H9 (cell line): Measurements from ENCODE around the gene ROBO1. TPM values are rescaled to one million over a fixed set of nuclear protein-coding genes. Genes with fewer than 3 reads are reported as not detected.

Source experiments
- DNase-seq: peaks from one replicate; pipeline ENCODE4 v3.0.0-alpha.2; 2017
- H2AFZ ChIP-seq: one replicate; pipeline ENCODE4 v1.6.1; 2013; ENCODE audit warnings: mild to moderate bottlenecking, low read length, control low read depth, moderate library complexity
- H2AK5ac ChIP-seq: 2 replicates; pipeline ENCODE4 v1.6.1; 2013; ENCODE audit warnings: low read length, control low read depth, mixed read lengths; ENCODE audit not compliant: insufficient read length
- H2BK120ac ChIP-seq: one replicate; pipeline ENCODE4 v1.6.1; 2013; ENCODE audit warnings: low read depth, mild to moderate bottlenecking, low read length, control low read depth, inconsistent platforms; ENCODE audit not compliant: poor library complexity, severe bottlenecking
- H2BK12ac ChIP-seq: 2 replicates; pipeline ENCODE4 v1.6.1; 2013; ENCODE audit warnings: low read length, control low read depth, mixed read lengths, low read depth; ENCODE audit not compliant: insufficient read length
- H2BK15ac ChIP-seq: 2 replicates; pipeline ENCODE4 v1.6.1; 2013; ENCODE audit warnings: low read depth, low read length, control low read depth
- H2BK20ac ChIP-seq: one replicate; pipeline ENCODE4 v1.6.1; 2013; ENCODE audit warnings: low read depth, mild to moderate bottlenecking, low read length, control low read depth, inconsistent platforms; ENCODE audit not compliant: poor library complexity, severe bottlenecking
- H2BK5ac ChIP-seq: 2 replicates; pipeline ENCODE4 v1.6.1; 2013; ENCODE audit warnings: low read length, control low read depth, mixed read lengths; ENCODE audit not compliant: insufficient read length
- H3K14ac ChIP-seq: 2 replicates; pipeline ENCODE4 v1.6.1; 2013; ENCODE audit warnings: low read length, control low read depth; ENCODE audit not compliant: insufficient read depth
- H3K18ac ChIP-seq: 2 replicates; pipeline ENCODE4 v1.6.1; 2013; ENCODE audit warnings: low read depth, mild to moderate bottlenecking, mixed read lengths, low read length, control low read depth; ENCODE audit not compliant: insufficient read length
- H3K23ac ChIP-seq: 2 replicates; pipeline ENCODE4 v1.6.1; 2013; ENCODE audit warnings: low read length, control low read depth, mixed read lengths, low read depth; ENCODE audit not compliant: insufficient read length
- H3K23me2 ChIP-seq: 2 replicates; pipeline ENCODE4 v1.6.1; 2013; ENCODE audit warnings: low read depth, mild to moderate bottlenecking, mixed read lengths, low read length, control low read depth; ENCODE audit not compliant: insufficient read length, poor library complexity, severe bottlenecking
- H3K27ac ChIP-seq: 2 replicates; pipeline ENCODE4 v1.5.1; 2013; ENCODE audit warnings: low read length, control low read depth, mixed read lengths, low read depth; ENCODE audit not compliant: insufficient read length
- H3K27me3 ChIP-seq: 2 replicates; pipeline ENCODE4 v1.6.1; 2013; ENCODE audit warnings: low read length, control low read depth, inconsistent platforms; ENCODE audit not compliant: insufficient read depth
- H3K4ac ChIP-seq: 2 replicates; pipeline ENCODE4 v1.6.1; 2013; ENCODE audit warnings: low read depth, mild to moderate bottlenecking, control low read depth, inconsistent platforms, low read length, moderate library complexity
- H3K4me1 ChIP-seq: 2 replicates; pipeline ENCODE4 v1.6.1; 2013; ENCODE audit warnings: low read length, control low read depth, inconsistent platforms; ENCODE audit not compliant: insufficient read depth
- H3K4me2 ChIP-seq: 2 replicates; pipeline ENCODE4 v1.6.1; 2013; ENCODE audit warnings: low read length, control low read depth, mixed read lengths; ENCODE audit not compliant: insufficient read length, insufficient read depth
- H3K56ac ChIP-seq: 2 replicates; pipeline ENCODE4 v1.6.1; 2013; ENCODE audit warnings: low read depth, mild to moderate bottlenecking, mixed read lengths, low read length, control low read depth; ENCODE audit not compliant: insufficient read length
- H3K79me1 ChIP-seq: 2 replicates; pipeline ENCODE4 v1.6.1; 2013; ENCODE audit warnings: low read depth, mild to moderate bottlenecking, moderate library complexity, low read length, control low read depth, inconsistent platforms; ENCODE audit not compliant: insufficient read depth, poor library complexity, severe bottlenecking
- H3K79me2 ChIP-seq: 2 replicates; pipeline ENCODE4 v1.6.1; 2013; ENCODE audit warnings: low read length, control low read depth, inconsistent platforms; ENCODE audit not compliant: insufficient read depth
- H3K9ac ChIP-seq: 2 replicates; pipeline ENCODE4 v1.6.1; 2013; ENCODE audit warnings: low read length, control low read depth, mixed read lengths; ENCODE audit not compliant: insufficient read length; ENCODE audit errors: extremely low read depth
- H3K9me3 ChIP-seq: one replicate; pipeline ENCODE4 v1.6.1; 2013; ENCODE audit warnings: low read depth, low read length, inconsistent platforms; ENCODE audit not compliant: control insufficient read depth
- H3T11ph ChIP-seq: one replicate; pipeline ENCODE4 v1.6.1; 2013; ENCODE audit warnings: mild to moderate bottlenecking, low read length, control low read depth, inconsistent platforms
- H4K20me1 ChIP-seq: one replicate; pipeline ENCODE4 v1.6.1; 2013; ENCODE audit not compliant: control insufficient read depth, insufficient read length, insufficient read depth
- H4K5ac ChIP-seq: 2 replicates; pipeline ENCODE4 v1.6.1; 2013; ENCODE audit warnings: low read depth, mild to moderate bottlenecking, mixed read lengths, low read length, control low read depth; ENCODE audit not compliant: insufficient read length
- H4K8ac ChIP-seq: replicated peaks from 2 replicates; pipeline ENCODE4 v1.6.1; 2013; ENCODE audit warnings: low read length, control low read depth, mixed read lengths, low read depth; ENCODE audit not compliant: insufficient read length
- H4K91ac ChIP-seq: 2 replicates; pipeline ENCODE4 v1.6.1; 2013; ENCODE audit warnings: low read depth, mild to moderate bottlenecking, moderate library complexity, mixed read lengths, low read length, control low read depth; ENCODE audit not compliant: insufficient read length
- H3K27ac Mint-ChIP-seq, 3 experiments: 2 replicates in 2 of 3; 3 replicates in 1 of 3; pipeline ENCODE4 v1.8.0; 2020 to 2021; ENCODE audit warnings: mixed read lengths in 3 of 3, mild to moderate bottlenecking in 1 of 3, moderate library complexity in 1 of 3
- H3K27me3 Mint-ChIP-seq: 2 replicates; pipeline ENCODE4 v1.8.0; 2021; ENCODE audit warnings: low read depth, mild to moderate bottlenecking, moderate library complexity, mixed read lengths
- H3K36me3 Mint-ChIP-seq, 3 experiments: 2 replicates in 2 of 3; 3 replicates in 1 of 3; pipeline ENCODE4 v1.8.0; 2020 to 2021; ENCODE audit warnings: low read depth in 3 of 3, mixed read lengths in 3 of 3; ENCODE audit not compliant: insufficient read depth in 1 of 3
- H3K4me1 Mint-ChIP-seq, 2 experiments: 2 replicates each; pipeline ENCODE4 v1.8.0; 2020; ENCODE audit warnings: mixed read lengths in 2 of 2
- H3K4me3 Mint-ChIP-seq, 2 experiments: 2 replicates in 1 of 2; 3 replicates in 1 of 2; pipeline ENCODE4 v1.8.0; 2020 to 2021; ENCODE audit warnings: mild to moderate bottlenecking in 2 of 2, mixed read lengths in 2 of 2, moderate library complexity in 1 of 2
- H3K9me3 Mint-ChIP-seq, 2 experiments: 2 replicates in 1 of 2; 3 replicates in 1 of 2; pipeline ENCODE4 v1.8.0; 2020; ENCODE audit warnings: mild to moderate bottlenecking in 2 of 2, mixed read lengths in 2 of 2, moderate library complexity in 1 of 2
- CTCF ChIP-seq: fragments of 200-600 bp; sonication (generic); conservative IDR thresholded peaks from 3 replicates; pipeline ENCODE4 v1.8.0; 2021; ENCODE audit warnings: antibody characterized with exemption, mild to moderate bottlenecking
- WGBS: extraction: QIAGEN DNeasy Blood & Tissue Kit; methylation state at CpG from one replicate; pipeline ENCODE4 v1.1.7; 2013; ENCODE audit warnings: missing lambda C conversion rate, low lambda C conversion rate, mixed read lengths; ENCODE audit not compliant: insufficient read length; ENCODE audit errors: extremely low coverage; 5-methylcytosine and 5-hydroxymethylcytosine counted together
- total RNA-seq: library from RNA; stranded (reverse); gene quantifications from 2 replicates; pipeline ENCODE4 v1.2.1, GENCODE V29; 2021

The ROBO1 gene
- total RNA-seq, 1 experiment from 2014 or later: 62.7 TPM

GRCh38 chr3:78708565-78709073 lies 1059.2 kb downstream of the ROBO1 start:
- Histone ChIP-seq H3T11ph (no peak overlapping the region), H4K20me1 (no peaks in the 10 kb centered on the region), H3K9me3 (no peaks in the 10 kb centered on the region), H3K9ac (no peak overlapping the region), H3K27ac (no peak overlapping the region), H3K4me1 (no peaks in the 10 kb centered on the region), H4K5ac (no peak overlapping the region), H3K27me3 (no peaks in the 10 kb centered on the region), H3K4ac (no peak overlapping the region), H2BK5ac (no peak overlapping the region), H2BK12ac (no peak overlapping the region), H4K91ac (no peak overlapping the region), H2BK120ac (no peak overlapping the region), H3K4me2 (no peak overlapping the region), H3K14ac (no peak overlapping the region), H3K79me2 (no peaks in the 10 kb centered on the region), H2BK15ac (no peak overlapping the region), H2AFZ (no peak overlapping the region), H3K18ac (no peak overlapping the region), H3K23ac (no peak overlapping the region), H2AK5ac (no peak overlapping the region), H2BK20ac (no peak overlapping the region), H3K23me2 (no peaks in the 10 kb centered on the region), H4K8ac (no peak overlapping the region), H3K56ac (no peak overlapping the region), H3K79me1 (no peaks in the 10 kb centered on the region)
- H3K4me3 Mint-ChIP-seq: no peak overlapping the region
- H3K36me3 Mint-ChIP-seq: no peaks in the 10 kb centered on the region
- H3K27me3 Mint-ChIP-seq: no peaks in the 10 kb centered on the region
- no peak for TF ChIP-seq CTCF
- H3K9me3 Mint-ChIP-seq: no peaks in the 10 kb centered on the region
- no peak for DNase-seq
- WGBS: no CpG with 5 or more reads among the region's 4 CpGs
- H3K27ac Mint-ChIP-seq: no peak overlapping the region
- H3K4me1 Mint-ChIP-seq: 0 out of 4 replicates have a peak, but pooled peaks cover 0 to 4% of the 10 kb centered on the region in 2 experiments
